ENCODE data around the gene CYBA. TPM values are rescaled to one million over a fixed set of nuclear protein-coding genes. Genes with fewer than 3 reads are reported as not detected.

CYBA gene
- polyA plus RNA-seq, 1 donor from 2014 or later: 6.3 TPM

- H3K27ac ChIP-seq (ENCODE audit: low read length): no peak overlapping the region
Observed at GRCh38 chr16:88645941-88646340, 4.9 kb downstream of the CYBA start.

GRCh38 chr16:88645455-88645854 lies 5.4 kb downstream of the CYBA start:
- no peaks in the 10 kb centered on the region for H3K79me2 ChIP-seq (replicated peaks; ENCODE audit: insufficient read depth, low read length)
- no peaks in the 10 kb centered on the region for H4K20me1 ChIP-seq (ENCODE audit: insufficient read depth)
- H3K27ac ChIP-seq (ENCODE audit: low read length): no peak overlapping the region
- no peaks in the 10 kb centered on the region for H3F3A ChIP-seq (ENCODE audit: insufficient read depth, low read length, poor library complexity, severe bottlenecking)
- H3K36me3 ChIP-seq (ENCODE audit: insufficient read depth, low read length): no peaks in the 10 kb centered on the region
- no peak overlapping the region for H3K4me2 ChIP-seq (ENCODE audit: low read length)
- H3K4me3 ChIP-seq (ENCODE audit: low read length): no peak overlapping the region
- no peaks in the 10 kb centered on the region for H3K27me3 ChIP-seq (ENCODE audit: insufficient read depth, low read depth, low read length)
- H3K9ac ChIP-seq (ENCODE audit: low read length): no peak overlapping the region
- H3K9me2 ChIP-seq (ENCODE audit: insufficient read depth, low read length): no peaks in the 10 kb centered on the region
- H2AFZ ChIP-seq (ENCODE audit: low read depth, low read length): no peak overlapping the region
- TF ChIP-seq EP300 (conservative IDR thresholded peaks at IDR 0.05; ENCODE audit: poor library complexity, severe bottlenecking): no peak
- no peak for TF ChIP-seq REST (IDR thresholded peaks at IDR 0.05; ENCODE audit: borderline replicate concordance)
- no peak for TF ChIP-seq MXI1 (conservative IDR thresholded peaks at IDR 0.05; ENCODE audit: poor library complexity, severe bottlenecking)
- TF ChIP-seq EZH2 (IDR thresholded peaks at IDR 0.05; ENCODE audit: borderline replicate concordance, insufficient read depth, low read length, poor library complexity, severe bottlenecking): no peak
- H3K9me3 ChIP-seq (ENCODE audit: low read length): no peaks in the 10 kb centered on the region

More at GRCh38 chr16:88645941-88646340, 4.9 kb downstream of the CYBA start:
- Histone ChIP-seq H3F3A (ENCODE audit: insufficient read depth, low read length, poor library complexity, severe bottlenecking) (no peaks in the 10 kb centered on the region), H3K4me2 (ENCODE audit: low read length) (no peak overlapping the region), H2AFZ (ENCODE audit: low read depth, low read length) (no peak overlapping the region), H3K9me3 (ENCODE audit: low read length) (no peaks in the 10 kb centered on the region), H4K20me1 (ENCODE audit: insufficient read depth) (no peaks in the 10 kb centered on the region), H3K79me2 (replicated peaks; ENCODE audit: insufficient read depth, low read length) (no peaks in the 10 kb centered on the region), H3K9ac (ENCODE audit: low read length) (no peak overlapping the region), H3K27me3 (ENCODE audit: insufficient read depth, low read depth, low read length) (no peaks in the 10 kb centered on the region), H3K9me2 (ENCODE audit: insufficient read depth, low read length) (no peaks in the 10 kb centered on the region), H3K4me3 (ENCODE audit: low read length) (no peak overlapping the region), H3K36me3 (ENCODE audit: insufficient read depth, low read length) (no peaks in the 10 kb centered on the region)
- TF ChIP-seq SMC3 (conservative IDR thresholded peaks at IDR 0.05; ENCODE audit: poor library complexity) (no peak), MXI1 (conservative IDR thresholded peaks at IDR 0.05; ENCODE audit: poor library complexity, severe bottlenecking) (no peak), REST (IDR thresholded peaks at IDR 0.05; ENCODE audit: borderline replicate concordance) (no peak), POLR2AphosphoS5 (IDR thresholded peaks at IDR 0.05) (no peak), EZH2 (IDR thresholded peaks at IDR 0.05; ENCODE audit: borderline replicate concordance, insufficient read depth, low read length, poor library complexity, severe bottlenecking) (no peak), TAF1 (IDR thresholded peaks at IDR 0.05; ENCODE audit: low read depth) (no peak), CTCF (IDR thresholded peaks at IDR 0.05; ENCODE audit: poor library complexity, severe bottlenecking) (no peak), RAD21 (conservative IDR thresholded peaks at IDR 0.05) (no peak), EP300 (conservative IDR thresholded peaks at IDR 0.05; ENCODE audit: poor library complexity, severe bottlenecking) (no peak)
